ENCODE measurements around the gene ZNF846.
A peak's percentile ranks its signal among the peaks of the same experiment; 100 is the strongest.
"Not testable (repeated sequence)": the region's sequence is repeated elsewhere in the genome, so short reads cannot be mapped to it uniquely, and the experiment has no call there.

Gene ZNF846

GRCh38 chr19:9768175-9769112, at the start of gene ZNF846:
Gene ZNF846 (minus strand): TSS chr19:9768738. CDS start chr19:9764950, 3,788 bp downstream.
- Histone ChIP-seq H3K27ac (peak within 1 kb of the TSS; percentile 66 to 99 (median 94)), H3K4me3 (peak within 1 kb of the TSS; percentile 40 to 90 (median 73))

- Histone ChIP-seq H3K27ac (peak overlapping the region; percentile 60 to 97 (median 91)), H3K4me3 (peak overlapping the region; percentile 73 to 99 (median 88))
Observed at GRCh38 chr19:9818175-9818733, 49.7 kb upstream of the ZNF846 start.

- Histone ChIP-seq H3K27ac (no peak overlapping the region), H3K4me3 (no peak overlapping the region)
Observed at GRCh38 chr19:9811139-9811538, 42.6 kb upstream of the ZNF846 start.

GRCh38 chr19:9808855-9809824, 40.6 kb upstream of the ZNF846 start:
- Histone ChIP-seq H3K4me3 (no peak overlapping the region), H3K27ac (peak overlapping the region in 2 of 21 experiments; percentile 3 to 63)

- Histone ChIP-seq H3K4me3 (no peak overlapping the region), H3K27ac (no peak overlapping the region)
Observed at GRCh38 chr19:9806803-9807202, 38.3 kb upstream of the ZNF846 start.

GRCh38 chr19:9801976-9802375, 33.4 kb upstream of the ZNF846 start:
- H3K4me3 ChIP-seq = no peak overlapping the region
- H3K27ac ChIP-seq = no peak overlapping the region

GRCh38 chr19:9799162-9799561, 30.6 kb upstream of the ZNF846 start:
- no peak overlapping the region for H3K4me3 ChIP-seq
- H3K27ac ChIP-seq = no peak overlapping the region

- Histone ChIP-seq H3K4me3 (no peak overlapping the region), H3K27ac (peak overlapping the region in 14 of 21 experiments; percentile 26 to 80 (median 45))
Observed at GRCh38 chr19:9797871-9798270, 29.3 kb upstream of the ZNF846 start.

GRCh38 chr19:9796113-9796773, 27.7 kb upstream of the ZNF846 start:
- Histone ChIP-seq H3K4me3 (no peak overlapping the region), H3K27ac (peak overlapping the region in 10 of 21 experiments; percentile 6 to 80 (median 45))

GRCh38 chr19:9793071-9793591, 24.6 kb upstream of the ZNF846 start:
- Histone ChIP-seq H3K27ac (peak overlapping the region; percentile 8 to 95 (median 89)), H3K4me3 (peak overlapping the region; percentile 47 to 76 (median 58))

- H3K27ac ChIP-seq = peak overlapping the region; percentile 44 to 95 (median 89)
- peak overlapping the region; percentile 47 to 76 (median 58) for H3K4me3 ChIP-seq
Observed at GRCh38 chr19:9792206-9793070, 23.9 kb upstream of the ZNF846 start.

- H3K4me3 ChIP-seq = peak overlapping the region; percentile 47 to 76 (median 58)
Observed at GRCh38 chr19:9791552-9792205, 23.1 kb upstream of the ZNF846 start.

GRCh38 chr19:9791073-9791367, 22.5 kb upstream of the ZNF846 start:
- H3K27ac ChIP-seq = peak overlapping the region in 9 of 21 experiments; percentile 42 to 93 (median 69)
- peak overlapping the region in 5 of 7 experiments; percentile 27 to 76 (median 58) for H3K4me3 ChIP-seq

More at GRCh38 chr19:9791552-9792205, 23.1 kb upstream of the ZNF846 start:
- peak overlapping the region in 20 of 21 experiments; percentile 66 to 95 (median 88) for H3K27ac ChIP-seq

- not testable (repeated sequence) for H3K27ac ChIP-seq, H3K4me3 ChIP-seq
Observed at GRCh38 chr19:9789579-9789978, 21.0 kb upstream of the ZNF846 start.

- Histone ChIP-seq H3K4me3 (no peak overlapping the region), H3K27ac (no peak overlapping the region)
Observed at GRCh38 chr19:9789066-9789465, 20.5 kb upstream of the ZNF846 start.

- not testable (repeated sequence) for H3K27ac ChIP-seq, H3K4me3 ChIP-seq
Observed at GRCh38 chr19:9788604-9789003, 20.1 kb upstream of the ZNF846 start.

GRCh38 chr19:9786819-9787218, 18.3 kb upstream of the ZNF846 start:
- H3K27ac ChIP-seq = peak overlapping the region in 12 of 21 experiments; percentile 85 to 94 (median 91)
- H3K4me3 ChIP-seq = no peak overlapping the region

Measured in skin epidermis (tissue), 12 donors.